GM19372 (cell line): ENCODE data around the gene RBM7.

Source experiments
- ATAC-seq: cut with Tn5 transposase; IDR thresholded peaks from one replicate; pipeline ENCODE4 v1.9.1; 2021; ENCODE audit warnings: mild to moderate bottlenecking, low read depth, moderate library complexity; ENCODE audit not compliant: unreplicated experiment

RBM7 gene

GRCh38 chr11:114442536-114442935 is 42.1 kb downstream of the RBM7 start:
- ATAC-seq: no peak

DNA sequence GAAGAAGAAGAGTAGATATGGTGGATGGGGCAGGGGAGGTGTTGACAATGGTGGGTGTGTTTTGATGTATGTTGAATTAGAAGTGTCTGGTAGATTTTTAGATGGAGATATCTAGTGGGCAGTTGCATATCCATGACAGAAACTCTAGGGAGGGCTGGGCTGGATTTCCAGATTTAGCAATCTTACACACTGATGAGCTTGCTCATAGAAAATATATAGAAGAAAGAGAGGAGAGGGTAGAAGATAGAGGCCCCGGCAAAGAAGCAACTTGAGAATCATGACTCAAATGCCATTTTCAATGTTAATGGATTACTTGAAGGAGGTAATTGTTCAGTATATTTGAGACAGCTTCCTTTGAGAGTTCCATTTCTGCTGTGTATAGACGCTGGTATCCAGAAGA is 47.0 kb downstream of the RBM7 start:
- no peak for ATAC-seq

DNA sequence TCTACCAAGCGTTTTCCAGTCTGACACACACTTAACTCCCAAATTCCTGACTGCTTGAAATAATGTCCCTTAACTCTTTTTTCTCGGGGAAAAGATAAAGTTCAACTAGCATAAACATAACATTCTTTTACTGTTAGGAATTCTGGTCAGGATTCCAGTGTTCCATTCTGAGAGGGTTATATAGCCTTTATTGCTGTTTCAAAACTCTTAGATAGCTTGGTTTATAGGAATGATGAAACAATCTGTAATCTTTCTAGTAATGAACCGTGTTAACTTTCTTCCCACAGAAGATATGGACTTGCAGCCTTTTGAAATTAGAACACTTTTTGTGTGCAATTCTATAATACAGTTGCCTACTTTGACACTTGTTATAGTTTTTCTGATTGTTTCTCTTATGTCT is 47.4 kb downstream of the RBM7 start:
- no peak for ATAC-seq

- no peak for ATAC-seq
Measured at GRCh38 chr11:114448749-114449482, 48.5 kb downstream of the RBM7 start.

DNA sequence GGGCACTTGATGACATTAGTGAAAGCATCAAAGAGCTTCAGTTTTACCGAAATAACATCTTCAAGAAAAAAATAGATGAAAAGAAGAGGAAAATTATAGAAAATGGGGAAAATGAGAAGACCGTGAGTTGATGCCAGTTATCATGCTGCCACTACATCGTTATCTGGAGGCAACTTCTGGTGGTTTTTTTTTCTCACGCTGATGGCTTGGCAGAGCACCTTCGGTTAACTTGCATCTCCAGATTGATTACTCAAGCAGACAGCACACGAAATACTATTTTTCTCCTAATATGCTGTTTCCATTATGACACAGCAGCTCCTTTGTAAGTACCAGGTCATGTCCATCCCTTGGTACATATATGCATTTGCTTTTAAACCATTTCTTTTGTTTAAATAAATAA is 49.4 kb downstream of the RBM7 start:
- no peak for ATAC-seq

- ATAC-seq: no peak
Measured at GRCh38 chr11:114452399-114452798, 51.9 kb downstream of the RBM7 start.
